GM23338 (cell line): Measurements from ENCODE around the gene UPK1B. TPM values are rescaled to one million over a fixed set of nuclear protein-coding genes. Genes with fewer than 3 reads are reported as not detected.

Experiments
- ATAC-seq: fragments of 200-7000 bp; cut with Tn5 transposase; 3 replicates; pipeline ENCODE4 v1.9.1; 2020
- DNase-seq: peaks from one replicate; pipeline ENCODE4 v3.0.0-alpha.2; 2015; ENCODE audit warnings: low spot score
- H2AFZ ChIP-seq: fragments of 200-600 bp; sonication (generic); 2 replicates; pipeline ENCODE4 v1.8.0; 2016; ENCODE audit warnings: antibody characterized with exemption, mild to moderate bottlenecking, moderate library complexity
- H3F3A ChIP-seq: fragments of 200-600 bp; sonication (generic); replicated peaks from 2 replicates; pipeline ENCODE4 v1.8.0; 2017; ENCODE audit warnings: antibody characterized with exemption, mixed run types, low read depth
- H3K27ac ChIP-seq: fragments of 200-600 bp; sonication (generic); 2 replicates; pipeline ENCODE4 v1.6.1; 2016; ENCODE audit warnings: low read depth
- H3K27me3 ChIP-seq: fragments of 200-600 bp; sonication (generic); 2 replicates; pipeline ENCODE4 v1.8.0; 2016; ENCODE audit warnings: mild to moderate bottlenecking, mixed run types, moderate library complexity; ENCODE audit not compliant: insufficient read depth
- H3K36me3 ChIP-seq: fragments of 200-600 bp; sonication (generic); 2 replicates; pipeline ENCODE4 v1.8.0; 2016; ENCODE audit warnings: mild to moderate bottlenecking; ENCODE audit not compliant: insufficient read depth
- H3K4me1 ChIP-seq: fragments of 200-600 bp; sonication (generic); 2 replicates; pipeline ENCODE4 v1.8.0; 2016; ENCODE audit warnings: mild to moderate bottlenecking, moderate library complexity; ENCODE audit not compliant: insufficient read depth
- H3K4me2 ChIP-seq: fragments of 200-600 bp; sonication (generic); 2 replicates; pipeline ENCODE4 v1.7.1; 2017; ENCODE audit warnings: mixed run types
- H3K4me3 ChIP-seq: fragments of 200-600 bp; sonication (generic); 2 replicates; pipeline ENCODE4 v1.6.1; 2016; ENCODE audit warnings: mixed run types
- H3K79me2 ChIP-seq: fragments of 200-600 bp; sonication (generic); replicated peaks from 2 replicates; pipeline ENCODE4 v1.8.0; 2017; ENCODE audit warnings: mild to moderate bottlenecking; ENCODE audit not compliant: insufficient read depth
- H3K9me2 ChIP-seq: fragments of 200-600 bp; sonication (generic); 2 replicates; pipeline ENCODE4 v1.8.0; 2017; ENCODE audit not compliant: insufficient read depth
- H4K20me1 ChIP-seq: fragments of 200-600 bp; sonication (generic); replicated peaks from 2 replicates; pipeline ENCODE4 v1.8.0; 2017; ENCODE audit warnings: mild to moderate bottlenecking; ENCODE audit not compliant: insufficient read depth
- H3K27ac Mint-ChIP-seq: 2 replicates; pipeline ENCODE4 v1.8.0; 2020; ENCODE audit warnings: inconsistent platforms, mild to moderate bottlenecking, moderate library complexity, mixed read lengths
- H3K27me3 Mint-ChIP-seq: 3 replicates; pipeline ENCODE4 v1.8.0; 2022; ENCODE audit warnings: low read depth, mild to moderate bottlenecking, moderate library complexity, mixed read lengths, inconsistent platforms; ENCODE audit not compliant: insufficient read depth, poor library complexity
- H3K36me3 Mint-ChIP-seq: 3 replicates; pipeline ENCODE4 v1.8.0; 2021; ENCODE audit warnings: low read depth, mild to moderate bottlenecking, inconsistent platforms, moderate library complexity, mixed read lengths
- H3K4me1 Mint-ChIP-seq: 3 replicates; pipeline ENCODE4 v1.8.0; 2020; ENCODE audit warnings: mild to moderate bottlenecking, inconsistent platforms, mixed read lengths
- H3K4me3 Mint-ChIP-seq: 3 replicates; pipeline ENCODE4 v1.8.0; 2021; ENCODE audit warnings: moderate library complexity, mild to moderate bottlenecking, inconsistent platforms, mixed read lengths
- H3K9me3 Mint-ChIP-seq: 3 replicates; pipeline ENCODE4 v1.8.0; 2020; ENCODE audit warnings: moderate library complexity, mild to moderate bottlenecking, inconsistent platforms, mixed read lengths
- CREB1 ChIP-seq: fragments of 250-450 bp; sonication (Bioruptor Pico); IDR thresholded peaks from 2 replicates; pipeline ENCODE4 v1.5.0; 2020; ENCODE audit warnings: low read depth, mild to moderate bottlenecking, moderate library complexity
- CTCF ChIP-seq, 2 experiments: fragments of 200-600 bp in 1 of 2; sonication (generic) in 1 of 2; conservative IDR thresholded peaks; 2 replicates each; pipeline versions ENCODE4 v1.5.1 to v1.6.1; 2016 to 2017; ENCODE audit warnings: antibody characterized with exemption in 2 of 2, low read depth in 2 of 2, mild to moderate bottlenecking in 2 of 2, moderate library complexity in 1 of 2
- ETS1 ChIP-seq: IDR thresholded peaks from 2 replicates; pipeline ENCODE4 v1.6.1; 2016; ENCODE audit warnings: antibody characterized with exemption
- EZH2 ChIP-seq: fragments of 200-600 bp; sonication (generic); IDR thresholded peaks from one replicate; pipeline ENCODE4 v1.8.0; 2017; ENCODE audit warnings: antibody characterized with exemption, mild to moderate bottlenecking, low read depth; ENCODE audit not compliant: unreplicated experiment
- EZH2phosphoT487 ChIP-seq: fragments of 200-600 bp; sonication (generic); IDR thresholded peaks from one replicate; pipeline ENCODE4 v1.8.1; 2018; ENCODE audit warnings: antibody characterized with exemption; ENCODE audit not compliant: unreplicated experiment
- JUNB ChIP-seq: IDR thresholded peaks from one replicate; pipeline ENCODE4 v1.6.1; 2016; ENCODE audit warnings: antibody characterized with exemption; ENCODE audit not compliant: unreplicated experiment
- NANOG ChIP-seq: IDR thresholded peaks from 2 replicates; pipeline ENCODE4 v1.6.1; 2016; ENCODE audit warnings: antibody characterized with exemption, borderline replicate concordance
- POLR2AphosphoS5 ChIP-seq: IDR thresholded peaks from 2 replicates; pipeline ENCODE4 v1.6.1; 2016; ENCODE audit warnings: antibody characterized with exemption, low read depth
- REST ChIP-seq: IDR thresholded peaks from one replicate; pipeline ENCODE4 v1.6.1; 2018; ENCODE audit warnings: antibody characterized with exemption; ENCODE audit not compliant: unreplicated experiment
- STAT1 ChIP-seq: IDR thresholded peaks from one replicate; pipeline ENCODE4 v1.6.1; 2016; ENCODE audit warnings: antibody characterized with exemption; ENCODE audit not compliant: unreplicated experiment
- ZNF114 ChIP-seq: fragments of 250-450 bp; sonication (Bioruptor Pico); IDR thresholded peaks from 2 replicates; pipeline ENCODE4 v1.5.0; 2020; ENCODE audit warnings: mild to moderate bottlenecking, moderate library complexity
- ZNF331 ChIP-seq: fragments of 250-450 bp; sonication (Bioruptor Pico); IDR thresholded peaks from 2 replicates; pipeline ENCODE4 v1.5.0; 2020; ENCODE audit warnings: low read depth, mild to moderate bottlenecking, moderate library complexity
- ZNF462 ChIP-seq: fragments of 250-450 bp; sonication (Bioruptor Pico); IDR thresholded peaks from 2 replicates; pipeline ENCODE4 v1.5.0; 2020; ENCODE audit warnings: mild to moderate bottlenecking, moderate library complexity
- polyA plus RNA-seq: library from polyadenylated mRNA; unstranded; fragments of >200 nt; fragmentation: Nextera tagmentation; extraction: Ambion mirVana; gene quantifications from 2 replicates; pipeline ENCODE4 v1.2.1, GENCODE V29; 2016
- total RNA-seq: library from RNA; depleted of rRNA; stranded (reverse); fragments of >200 nt; shearing (Covaris generic); gene quantifications from 2 replicates; pipeline ENCODE4 v1.2.3, GENCODE V29; 2014

The UPK1B gene
- total and polyA plus RNA-seq, 2 experiments from 2014 or later: 0.39 to 0.66 TPM

GRCh38 chr3:119205685-119206084 is 32.3 kb downstream of the UPK1B start:
- Mint-ChIP-seq H3K27me3 (peaks cover 6% of the 10 kb centered on the region), H3K9me3 (peaks cover 3% of the 10 kb centered on the region; the same call in 1 of the 3 replicates), H3K36me3 (peaks cover 2% of the 10 kb centered on the region; the same call in 1 of the 3 replicates), H3K4me3 (no peak overlapping the region), H3K4me1 (peaks cover 8% of the 10 kb centered on the region; the same call in 2 of the 3 replicates), H3K27ac (no peak overlapping the region; the same call in 1 of the 2 replicates)
- DNase-seq: no peak
- no peaks in the 10 kb centered on the region for H3K36me3 ChIP-seq
- H3F3A ChIP-seq: no peaks in the 10 kb centered on the region
- no peaks in the 10 kb centered on the region for H3K9me2 ChIP-seq
- peaks cover 6% of the 10 kb centered on the region; the same call in 1 of the 2 replicates for H4K20me1 ChIP-seq
- H2AFZ ChIP-seq: no peak overlapping the region
- H3K4me3 ChIP-seq: no peak overlapping the region
- ATAC-seq: no peak
- H3K4me2 ChIP-seq: no peak overlapping the region
- no peaks in the 10 kb centered on the region for H3K27me3 ChIP-seq
- peaks cover 9% of the 10 kb centered on the region for H3K4me1 ChIP-seq
- H3K27ac ChIP-seq: no peak overlapping the region
- TF ChIP-seq CTCF (conservative IDR thresholded peaks at IDR 0.05; ENCODE audit: low read depth in 2 of 2) (no peak), POLR2AphosphoS5 (no peak), ETS1 (no peak), NANOG (no peak), CREB1 (CRISPR knock-in tag) (no peak), EZH2 (no peak), ZNF114 (CRISPR knock-in tag) (no peak), JUNB (no peak), ZNF331 (CRISPR knock-in tag) (no peak), REST (no peak), ZNF462 (CRISPR knock-in tag) (no peak), EZH2phosphoT487 (no peak), STAT1 (no peak)
- H3K79me2 ChIP-seq: no peaks in the 10 kb centered on the region
